Kasumi-1 (cell line): ENCODE measurements around the gene OR2A42.
"Not testable (repeated sequence)": the region's sequence is repeated elsewhere in the genome, so short reads cannot be mapped to it uniquely, and the experiment has no call there.

Experiments
- DNase-seq, 2 experiments: peaks; one replicate each; lab custom pipeline; 2025; lab: John Stamatoyannopoulos, UW

The OR2A42 gene

DNA sequence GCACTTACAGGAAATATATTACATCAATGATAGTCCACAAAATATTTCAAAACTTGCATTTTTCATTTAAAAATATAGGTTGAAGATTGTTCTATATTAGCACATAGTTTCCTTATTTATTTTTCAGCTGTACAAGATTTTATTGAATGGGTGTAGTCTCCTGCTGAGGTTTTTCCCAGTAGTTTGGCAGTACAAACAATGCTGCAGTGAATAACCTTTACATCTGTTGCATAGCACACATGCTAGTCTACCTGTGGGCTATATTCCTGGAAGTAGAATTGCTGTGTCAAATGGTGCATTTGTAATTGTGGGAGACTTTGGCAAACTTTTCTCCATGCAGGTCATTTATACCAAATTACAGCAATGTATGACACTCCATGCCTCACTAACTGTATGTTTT is 18.9 kb downstream of the OR2A42 start:
- not testable (repeated sequence) for DNase-seq

DNA sequence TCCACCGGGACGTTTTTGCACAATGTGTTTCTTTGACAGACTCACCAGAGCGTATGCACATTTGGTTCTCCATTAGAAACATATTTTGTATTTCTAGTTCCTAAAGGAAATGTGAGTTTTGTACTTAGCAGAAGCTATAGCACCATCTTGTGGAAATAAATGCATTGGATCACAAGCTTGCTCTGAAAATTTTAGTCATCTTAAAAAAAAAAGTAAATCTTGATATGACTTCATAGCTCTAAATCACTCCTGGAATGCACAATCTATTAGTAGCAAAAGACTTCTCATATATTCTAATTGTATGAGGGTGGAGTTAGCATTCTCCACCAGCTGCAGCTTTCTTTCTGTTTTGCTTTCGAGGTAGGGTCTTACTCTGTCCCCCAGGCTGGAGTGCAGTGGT is 20.3 kb downstream of the OR2A42 start:
- DNase-seq = not testable (repeated sequence)

DNA sequence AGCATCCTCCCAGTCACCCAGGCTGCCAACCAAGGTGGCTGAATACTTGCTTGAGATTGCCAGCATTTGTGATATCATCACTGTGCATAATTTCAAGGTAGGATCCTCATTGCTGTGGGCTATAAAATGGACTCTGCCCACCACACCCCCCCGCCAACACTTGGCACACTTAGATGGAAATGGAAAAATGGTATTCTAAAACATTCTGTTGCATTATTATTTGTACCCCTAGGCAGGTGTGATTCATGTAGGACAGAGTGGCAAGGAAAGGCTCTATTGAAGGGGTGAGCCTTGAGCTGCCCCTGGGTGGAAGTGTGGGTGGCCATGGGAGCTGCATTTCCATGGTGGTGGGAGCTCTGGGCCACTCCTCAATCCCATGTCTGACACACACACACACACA is 20.8 kb downstream of the OR2A42 start:
- not testable (repeated sequence) for DNase-seq

DNA sequence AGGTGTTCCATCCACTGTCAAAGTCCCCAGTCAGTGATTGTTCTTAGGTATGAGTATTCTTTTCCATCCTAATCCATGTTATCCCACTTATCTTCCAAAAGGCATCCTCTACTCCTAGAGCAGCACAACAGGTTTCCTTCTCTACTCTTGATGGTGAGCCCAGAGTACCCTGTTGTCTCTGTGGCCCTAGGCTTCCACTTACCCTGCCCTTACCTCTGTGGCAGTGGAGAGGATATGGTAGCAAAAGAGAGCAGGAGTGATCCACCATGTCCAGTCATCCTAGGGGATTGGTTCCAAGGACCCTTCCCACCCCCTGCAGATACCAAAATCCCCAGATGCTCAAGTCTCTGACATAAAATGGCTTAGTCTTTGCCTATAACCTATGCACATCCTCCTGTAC is 22.2 kb downstream of the OR2A42 start:
- not testable (repeated sequence) for DNase-seq

DNA sequence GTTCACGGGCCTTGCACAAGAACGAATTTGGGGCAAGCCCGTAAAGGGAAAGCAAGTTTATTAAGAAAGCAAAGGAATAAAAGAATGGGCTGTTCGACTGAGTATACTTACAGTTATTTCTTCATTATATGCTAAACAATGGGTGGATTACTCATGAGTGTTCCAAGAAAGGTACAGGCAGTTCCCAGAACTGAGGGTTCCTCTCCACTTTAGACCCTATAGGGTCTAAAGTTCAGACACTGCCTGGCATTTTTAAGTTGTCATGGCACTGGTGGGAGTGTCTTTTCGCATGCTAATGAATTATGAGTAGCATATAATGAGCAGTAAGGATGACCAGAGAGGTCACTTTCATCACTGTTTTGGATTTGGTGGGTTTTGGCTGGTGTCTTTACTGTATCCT is 34.1 kb downstream of the OR2A42 start:
- not testable (repeated sequence) for DNase-seq

DNA sequence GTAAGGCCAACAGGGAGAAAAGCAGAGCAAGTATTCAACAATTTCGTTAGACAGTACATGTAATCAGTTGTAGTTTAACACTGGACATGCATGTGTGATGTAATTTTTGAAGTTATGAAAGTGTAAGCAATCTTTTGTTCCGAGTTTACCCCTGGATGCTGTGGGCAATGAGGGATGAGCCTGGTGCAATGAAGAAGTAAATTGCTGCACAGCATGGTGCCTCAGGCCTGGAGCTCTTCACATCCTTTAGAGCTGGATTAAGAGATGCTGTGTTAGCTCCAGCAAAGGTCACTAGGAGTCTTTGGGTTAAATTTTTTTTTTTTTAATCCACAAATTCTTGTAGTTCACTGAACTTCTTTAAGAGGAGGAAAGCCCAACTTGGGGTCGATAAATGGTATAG is 36.3 kb downstream of the OR2A42 start:
- not testable (repeated sequence) for DNase-seq

DNA sequence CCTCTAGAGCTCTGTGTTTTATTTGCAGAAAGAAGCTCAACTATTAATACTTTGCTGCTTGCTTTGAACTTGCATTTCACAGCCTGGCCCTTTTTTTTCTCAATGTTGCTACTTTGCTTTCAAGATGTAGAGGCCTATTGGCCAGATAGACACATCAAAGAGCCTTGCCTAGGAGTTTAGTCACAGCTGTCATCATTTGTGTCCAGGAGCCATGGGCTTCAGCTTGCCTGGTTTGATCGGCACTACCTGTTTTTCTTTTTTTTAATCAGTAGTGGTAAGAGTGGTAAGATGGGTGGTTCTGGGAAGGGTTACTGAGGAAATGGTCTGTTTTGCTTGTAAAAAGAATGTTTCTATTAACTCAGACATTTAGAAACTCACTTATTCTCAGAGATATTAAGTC is 37.4 kb downstream of the OR2A42 start:
- not testable (repeated sequence) for DNase-seq

DNA sequence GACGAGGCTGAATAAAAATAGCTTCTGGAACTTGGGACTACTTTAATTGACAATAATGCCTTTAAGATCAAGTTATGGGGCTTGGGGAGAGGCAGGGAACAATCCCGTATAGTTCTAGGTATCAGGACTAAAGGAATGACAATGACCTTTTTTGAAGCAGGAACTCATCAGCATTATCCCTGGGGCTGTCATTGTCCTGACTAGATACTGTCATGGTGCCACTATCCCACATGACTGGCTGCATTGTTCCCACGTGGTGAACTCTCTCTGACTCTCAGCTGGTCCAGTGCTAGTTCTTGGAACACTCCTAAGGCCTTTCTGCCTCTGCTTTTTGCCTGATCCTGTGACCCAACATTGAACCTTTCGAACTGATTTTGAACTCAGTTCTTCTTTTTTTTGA is 40.5 kb downstream of the OR2A42 start:
- not testable (repeated sequence) for DNase-seq

DNA sequence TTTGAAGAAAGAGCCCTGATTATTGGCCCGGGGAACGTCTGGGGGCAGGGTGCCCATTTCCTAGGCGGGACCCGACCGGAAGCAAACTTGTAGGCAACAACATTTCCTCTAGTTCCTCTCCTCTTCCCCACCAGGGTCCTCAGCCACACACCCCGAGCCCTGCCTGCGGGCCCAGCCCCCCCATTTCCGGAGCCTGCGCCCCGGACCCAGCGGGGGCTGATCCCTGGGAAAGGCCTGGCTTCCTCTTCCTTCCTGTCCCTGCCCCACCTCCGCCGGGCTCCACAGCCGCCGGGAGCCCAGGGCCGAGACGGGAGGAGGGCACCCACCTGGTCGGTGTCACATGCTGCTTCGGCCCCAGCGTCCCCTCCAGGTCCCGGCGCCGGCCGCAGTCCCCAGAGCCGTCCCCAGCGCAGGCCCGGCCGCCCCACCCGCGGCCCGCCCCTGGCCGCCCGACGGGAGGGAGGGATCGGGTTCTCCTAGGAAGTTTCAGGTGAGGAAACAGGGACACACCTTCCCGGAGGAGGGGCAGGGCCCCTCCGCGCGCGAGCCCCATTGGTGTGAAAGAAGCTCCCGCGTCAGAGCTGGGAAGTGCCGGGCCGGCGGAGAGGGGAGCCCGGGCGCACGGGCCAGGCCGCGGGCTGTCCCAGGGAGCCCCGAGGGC is 44.1 kb downstream of the OR2A42 start, which contains the start of gene ARHGEF35:
TSS of gene ARHGEF35 (minus strand) at position 622 of the 661 bp plus-strand sequence. CDS start 7,450 bp downstream, outside the sequence.
- DNase-seq = not testable (repeated sequence)

DNA sequence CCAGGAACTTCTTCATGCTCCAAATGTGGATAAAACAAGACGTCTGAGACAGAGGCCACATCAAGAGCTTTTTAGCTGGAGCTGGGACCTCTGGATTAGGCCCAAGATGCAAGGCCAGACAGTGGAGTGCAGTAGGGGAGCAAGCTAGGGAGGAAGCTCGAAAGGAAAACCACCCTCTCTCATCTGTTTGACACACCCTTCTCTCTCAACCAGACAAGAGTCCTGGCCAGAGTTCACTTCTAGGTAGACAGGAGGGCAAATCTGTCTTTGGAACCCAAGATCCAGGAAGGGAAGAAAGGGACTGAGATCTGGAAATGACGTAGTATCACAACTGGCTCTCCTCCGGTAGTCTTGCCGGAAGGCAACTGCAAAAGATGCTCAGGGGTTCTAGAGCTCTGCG is 45.0 kb downstream of the OR2A42 start:
- not testable (repeated sequence) for DNase-seq

DNA sequence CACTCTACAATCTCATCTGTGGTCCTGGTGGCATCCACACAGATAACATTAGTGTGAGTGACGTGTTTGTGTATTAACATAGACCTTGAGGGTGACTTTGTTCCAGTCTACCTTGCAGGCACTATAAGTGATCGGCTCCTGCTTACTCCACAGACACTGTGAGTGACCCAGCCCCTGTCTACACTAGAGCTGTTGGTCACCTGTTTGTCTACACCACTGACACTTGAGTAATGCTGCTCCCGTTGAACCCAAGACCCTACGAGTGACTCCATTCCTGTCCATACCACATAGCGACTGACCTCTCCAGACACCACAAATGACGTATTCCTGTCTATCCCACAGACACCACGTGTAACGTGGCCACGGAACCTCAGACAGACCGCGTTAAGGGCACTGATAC is 45.6 kb downstream of the OR2A42 start:
- DNase-seq = not testable (repeated sequence)

DNA sequence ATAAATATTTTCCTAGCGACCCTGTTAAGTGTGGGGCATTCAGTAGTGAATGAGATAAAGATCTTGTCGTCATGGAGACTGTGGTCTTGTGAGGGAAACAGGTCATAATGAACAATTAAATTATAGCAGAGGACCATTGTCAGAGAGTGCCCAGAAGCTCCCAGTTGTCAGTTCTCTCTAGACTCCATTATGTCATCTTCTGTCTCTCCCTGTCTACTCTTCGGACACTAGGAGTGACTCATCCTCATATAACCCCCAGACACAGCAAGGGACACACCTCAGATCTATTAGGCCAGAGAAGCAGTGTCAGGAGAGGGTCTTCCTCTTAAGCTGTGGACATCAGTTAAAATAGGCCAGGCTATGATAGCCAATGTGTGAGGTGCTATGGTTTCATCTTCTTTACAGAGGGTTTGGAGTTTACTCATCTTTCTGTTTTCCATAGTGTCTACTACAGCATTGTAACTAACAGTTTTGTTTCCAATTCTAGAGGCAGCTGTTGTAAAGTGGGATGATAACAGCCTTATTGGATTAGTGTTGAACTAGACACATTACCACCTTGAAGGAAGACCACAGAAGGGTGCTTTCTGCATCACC is 50.7 kb downstream of the OR2A42 start:
- DNase-seq = not testable (repeated sequence)

DNA sequence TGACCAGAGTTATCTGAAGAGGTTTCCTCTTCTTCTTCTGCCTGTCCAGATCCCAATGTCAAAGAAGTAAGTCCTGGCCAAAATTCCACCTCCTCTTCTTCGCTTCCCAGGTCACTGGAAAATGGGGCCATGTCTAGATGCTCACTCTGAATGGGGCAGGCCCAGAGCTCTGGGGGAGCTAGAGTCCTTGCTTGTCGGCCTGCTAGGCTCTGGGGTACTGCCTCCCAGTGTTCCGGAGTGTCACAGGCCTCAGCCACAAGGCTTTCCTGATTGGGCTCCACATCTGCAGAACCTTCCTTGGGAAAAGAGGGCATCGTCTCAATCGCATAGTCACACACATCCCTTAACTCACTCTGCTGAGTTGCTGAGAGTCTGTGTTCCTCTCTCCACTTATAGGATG is 51.6 kb downstream of the OR2A42 start:
- DNase-seq = not testable (repeated sequence)

DNA sequence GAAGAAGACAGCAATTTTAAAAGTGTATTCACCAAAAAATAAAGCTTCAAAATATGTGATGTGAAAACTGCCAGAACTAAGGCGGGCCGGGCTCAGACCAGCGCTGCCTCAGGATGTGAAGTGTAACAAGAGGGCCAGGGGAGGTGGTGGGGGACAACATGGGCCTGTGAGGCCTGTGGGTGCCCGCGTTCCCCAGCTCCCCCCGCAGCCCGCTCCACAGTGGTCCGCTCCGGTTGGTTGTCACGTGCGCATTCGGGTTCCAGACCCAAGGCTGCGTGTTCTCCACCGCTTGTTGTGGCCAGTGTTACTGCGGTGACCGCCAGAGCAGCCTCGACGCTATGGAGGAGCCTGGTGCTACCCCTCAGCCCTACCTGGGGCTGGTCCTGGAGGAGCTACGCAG is 56.2 kb downstream of the OR2A42 start, which contains the start of gene CTAGE4:
TSS of gene CTAGE4 (plus strand) at position 301 of the 400 bp plus-strand sequence. CDS start at position 339, 38 bp downstream.
- not testable (repeated sequence) for DNase-seq

DNA sequence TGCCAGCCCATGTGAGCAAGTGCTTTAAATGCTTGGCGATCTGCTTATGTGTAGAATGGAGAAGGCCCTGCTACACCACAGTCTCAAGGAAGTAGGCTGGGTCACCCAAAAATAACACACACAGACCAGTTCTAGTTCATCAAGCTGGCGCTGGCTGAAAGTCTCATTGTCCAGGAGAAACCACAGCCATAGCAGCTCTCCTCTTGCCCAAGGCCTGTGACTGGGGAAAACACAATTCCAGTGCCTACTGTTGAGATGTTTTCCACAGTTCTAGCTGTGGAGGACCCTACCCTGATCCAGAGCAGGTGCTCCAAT is 60.3 kb downstream of the OR2A42 start:
- not testable (repeated sequence) for DNase-seq

DNA sequence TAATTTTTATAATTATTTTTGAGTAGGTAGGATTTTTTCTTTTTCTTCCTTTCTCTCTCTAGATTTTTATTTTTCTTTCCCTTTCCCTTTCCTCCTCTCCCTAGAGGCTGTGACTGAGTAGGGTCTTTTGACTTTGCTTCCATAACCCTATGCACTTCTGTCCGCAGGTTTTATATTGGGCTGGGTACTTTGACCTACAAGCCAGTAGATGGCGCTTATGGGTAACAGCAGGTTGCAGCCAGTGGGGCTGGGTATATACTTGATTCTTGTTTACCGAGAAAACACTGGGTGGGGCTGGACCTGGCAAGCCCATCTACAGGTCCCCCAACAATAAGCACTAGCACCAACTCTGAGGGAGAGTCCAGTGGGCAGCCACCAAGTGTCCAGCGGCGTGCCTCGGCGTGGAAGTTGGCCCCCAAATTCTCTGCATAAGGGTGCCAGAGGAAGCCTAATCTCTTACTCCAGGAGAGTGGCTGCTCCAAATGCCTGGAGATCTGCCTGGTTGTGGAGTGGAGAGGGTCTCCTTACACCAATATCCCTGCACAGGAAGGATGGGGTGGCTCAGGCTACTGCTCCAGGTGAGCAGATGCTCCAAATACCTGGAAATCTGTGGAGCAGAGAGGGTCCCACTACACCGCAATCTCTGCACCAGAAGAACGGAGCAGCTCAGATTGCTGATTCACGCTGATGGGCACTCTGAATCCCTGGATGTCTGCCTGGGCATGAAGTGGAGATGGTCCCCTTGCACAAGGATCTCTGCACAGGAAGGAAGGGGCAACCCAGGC is 60.8 kb downstream of the OR2A42 start:
- DNase-seq = peak in 1 of 2 experiments; percentile 4
